ENCODE measurements around the gene ZNF213.

The ZNF213 gene

GRCh38 chr16:3171181-3171854, 36.5 kb downstream of the ZNF213 start:
- Histone ChIP-seq H3K4me2 (ENCODE audit: low read depth, low read length, poor library complexity, severe bottlenecking) (no peak overlapping the region), H3K9ac (ENCODE audit: low read depth, low read length, poor library complexity, severe bottlenecking) (no peak overlapping the region), H3K79me2 (ENCODE audit: insufficient read depth, low read length) (no peaks in the 10 kb centered on the region), H3K27me3 (ENCODE audit: insufficient read depth, low read length, poor library complexity, severe bottlenecking) (no peaks in the 10 kb centered on the region), H3F3A (ENCODE audit: low read depth) (no peaks in the 10 kb centered on the region), H4K20me1 (ENCODE audit: insufficient read depth, low read length, poor library complexity, severe bottlenecking) (no peaks in the 10 kb centered on the region), H3K4me1 (ENCODE audit: insufficient read depth, low read length, poor library complexity, severe bottlenecking) (peaks cover 8% of the 10 kb centered on the region), H3K36me3 (ENCODE audit: insufficient read depth, low read length) (no peaks in the 10 kb centered on the region), H3K9me2 (replicated peaks; ENCODE audit: low read depth, low read length) (no peaks in the 10 kb centered on the region), H2AFZ (ENCODE audit: low read length) (no peak overlapping the region), H3K4me3 (ENCODE audit: low read length, poor library complexity, severe bottlenecking) (no peak overlapping the region), H3K9me3 (ENCODE audit: insufficient read depth, low read depth, low read length) (no peaks in the 10 kb centered on the region)
- no peak for TF ChIP-seq CTCF (conservative IDR thresholded peaks at IDR 0.05; ENCODE audit: low read length)
- no peak for TF ChIP-seq EZH2phosphoT487 (IDR thresholded peaks at IDR 0.05; ENCODE audit: borderline replicate concordance)

GRCh38 chr16:3171855-3172593, 37.2 kb downstream of the ZNF213 start:
- no peak for TF ChIP-seq CTCF (conservative IDR thresholded peaks at IDR 0.05; ENCODE audit: low read length)
- no peak for TF ChIP-seq EZH2phosphoT487 (IDR thresholded peaks at IDR 0.05; ENCODE audit: borderline replicate concordance)
- no peaks in the 10 kb centered on the region for H3F3A ChIP-seq (ENCODE audit: low read depth)
- H4K20me1 ChIP-seq (ENCODE audit: insufficient read depth, low read length, poor library complexity, severe bottlenecking), result no peaks in the 10 kb centered on the region
- H3K9me3 ChIP-seq (ENCODE audit: insufficient read depth, low read depth, low read length), result no peaks in the 10 kb centered on the region
- no peaks in the 10 kb centered on the region for H3K36me3 ChIP-seq (ENCODE audit: insufficient read depth, low read length)
- no peak overlapping the region for H3K4me3 ChIP-seq (ENCODE audit: low read length, poor library complexity, severe bottlenecking)
- no peaks in the 10 kb centered on the region for H3K27me3 ChIP-seq (ENCODE audit: insufficient read depth, low read length, poor library complexity, severe bottlenecking)
- H2AFZ ChIP-seq (ENCODE audit: low read length), result no peak overlapping the region
- H3K4me1 ChIP-seq (ENCODE audit: insufficient read depth, low read length, poor library complexity, severe bottlenecking), result peaks cover 8% of the 10 kb centered on the region
- H3K9ac ChIP-seq (ENCODE audit: low read depth, low read length, poor library complexity, severe bottlenecking), result no peak overlapping the region
- no peaks in the 10 kb centered on the region for H3K79me2 ChIP-seq (ENCODE audit: insufficient read depth, low read length)
- no peak overlapping the region for H3K4me2 ChIP-seq (ENCODE audit: low read depth, low read length, poor library complexity, severe bottlenecking)
- no peaks in the 10 kb centered on the region for H3K9me2 ChIP-seq (replicated peaks; ENCODE audit: low read depth, low read length)

- Histone ChIP-seq H2AFZ (ENCODE audit: low read length) (peak overlapping the region; percentile 97), H3F3A (ENCODE audit: low read depth) (no peaks in the 10 kb centered on the region), H4K20me1 (ENCODE audit: insufficient read depth, low read length, poor library complexity, severe bottlenecking) (no peaks in the 10 kb centered on the region), H3K4me2 (ENCODE audit: low read depth, low read length, poor library complexity, severe bottlenecking) (peak overlapping the region; percentile 79), H3K79me2 (ENCODE audit: insufficient read depth, low read length) (no peaks in the 10 kb centered on the region), H3K9me3 (ENCODE audit: insufficient read depth, low read depth, low read length) (no peaks in the 10 kb centered on the region), H3K9me2 (replicated peaks; ENCODE audit: low read depth, low read length) (no peaks in the 10 kb centered on the region), H3K4me3 (ENCODE audit: low read length, poor library complexity, severe bottlenecking) (peak overlapping the region; percentile 73), H3K36me3 (ENCODE audit: insufficient read depth, low read length) (no peaks in the 10 kb centered on the region), H3K9ac (ENCODE audit: low read depth, low read length, poor library complexity, severe bottlenecking) (peak overlapping the region; percentile 59), H3K27me3 (ENCODE audit: insufficient read depth, low read length, poor library complexity, severe bottlenecking) (no peaks in the 10 kb centered on the region), H3K4me1 (ENCODE audit: insufficient read depth, low read length, poor library complexity, severe bottlenecking) (peaks cover 8% of the 10 kb centered on the region)
- peak; percentile 60 for TF ChIP-seq CTCF (conservative IDR thresholded peaks at IDR 0.05; ENCODE audit: low read length)
- no peak for TF ChIP-seq EZH2phosphoT487 (IDR thresholded peaks at IDR 0.05; ENCODE audit: borderline replicate concordance)
These were observed 39.2 kb downstream of the ZNF213 start for GRCh38 chr16:3173892-3174617.
